Frontal cortex (tissue), 4 donors: ENCODE data around the gene GNA12. TPM values are rescaled to one million over a fixed set of nuclear protein-coding genes. Genes with fewer than 3 reads are reported as not detected.
"Not testable (repeated sequence)": the region's sequence is repeated elsewhere in the genome, so short reads cannot be mapped to it uniquely, and the experiment has no call there.

ENCODE experiments used
- DNase-seq, 2 donors: peaks; one replicate each; pipeline ENCODE4 v3.0.0; 2012; ENCODE audit warnings: low spot score in 2 of 2
- FAIRE-seq: peaks from 2 replicates; lab custom pipeline; 2012; peaks lifted over from hg19 to GRCh38; lab: Jason Lieb, UNC
- total RNA-seq: library from RNA; depleted of rRNA; stranded (reverse); fragments of >200 nt; gene quantifications from one replicate; pipeline ENCODE4 v1.2.3, GENCODE V29; 2014
- donor health status: control.
- donor health status: control.
- donor health status: control.

The GNA12 gene
- total RNA-seq, 1 donor from 2014 or later, result 11.8 TPM

DNA sequence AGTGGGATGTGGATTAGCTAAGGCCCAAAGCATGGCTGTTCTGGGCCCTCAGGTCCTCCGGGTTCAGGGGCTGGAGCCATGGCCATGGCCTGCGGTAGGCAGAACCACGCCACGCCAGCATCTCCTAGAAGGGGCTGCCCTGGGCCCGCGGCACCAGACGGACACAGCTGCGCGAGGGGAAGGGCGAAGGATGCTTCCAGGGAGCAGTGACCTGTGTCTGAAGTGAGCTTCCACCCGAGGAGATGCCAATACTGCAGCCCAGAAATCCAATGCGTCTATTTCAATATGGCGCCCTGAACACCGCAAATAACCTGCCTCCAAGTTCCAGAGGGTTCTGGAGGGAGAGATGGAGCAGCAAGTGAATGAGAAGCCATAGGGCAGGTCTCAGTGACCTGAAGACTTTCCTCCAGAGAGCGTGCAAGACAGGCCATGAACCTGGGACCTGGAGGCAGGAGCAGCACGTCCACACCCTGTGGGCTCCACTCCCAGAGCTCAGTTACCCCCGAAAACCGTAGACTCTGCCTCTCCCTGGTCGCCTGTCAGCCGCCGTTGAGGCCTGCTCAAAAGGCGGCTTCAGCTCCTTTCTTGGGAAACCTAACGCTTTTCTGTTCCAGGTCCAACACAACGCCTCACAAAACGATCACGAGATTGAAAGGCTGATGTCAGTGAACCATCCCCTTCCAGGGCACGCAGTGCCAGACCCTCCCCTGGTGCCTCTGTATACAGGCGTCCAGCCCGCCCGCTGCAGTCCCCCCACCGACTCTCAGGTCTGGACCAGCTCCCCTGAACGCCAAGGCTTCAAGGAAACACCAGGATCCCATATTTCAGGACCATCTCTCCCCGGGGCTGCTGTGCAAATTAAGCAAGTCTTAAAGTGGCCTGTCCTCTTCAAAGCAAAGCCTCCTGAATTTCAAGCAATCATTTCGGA lies 118.7 kb downstream of the GNA12 start:
- no peak for FAIRE-seq
- no peak for DNase-seq

DNA sequence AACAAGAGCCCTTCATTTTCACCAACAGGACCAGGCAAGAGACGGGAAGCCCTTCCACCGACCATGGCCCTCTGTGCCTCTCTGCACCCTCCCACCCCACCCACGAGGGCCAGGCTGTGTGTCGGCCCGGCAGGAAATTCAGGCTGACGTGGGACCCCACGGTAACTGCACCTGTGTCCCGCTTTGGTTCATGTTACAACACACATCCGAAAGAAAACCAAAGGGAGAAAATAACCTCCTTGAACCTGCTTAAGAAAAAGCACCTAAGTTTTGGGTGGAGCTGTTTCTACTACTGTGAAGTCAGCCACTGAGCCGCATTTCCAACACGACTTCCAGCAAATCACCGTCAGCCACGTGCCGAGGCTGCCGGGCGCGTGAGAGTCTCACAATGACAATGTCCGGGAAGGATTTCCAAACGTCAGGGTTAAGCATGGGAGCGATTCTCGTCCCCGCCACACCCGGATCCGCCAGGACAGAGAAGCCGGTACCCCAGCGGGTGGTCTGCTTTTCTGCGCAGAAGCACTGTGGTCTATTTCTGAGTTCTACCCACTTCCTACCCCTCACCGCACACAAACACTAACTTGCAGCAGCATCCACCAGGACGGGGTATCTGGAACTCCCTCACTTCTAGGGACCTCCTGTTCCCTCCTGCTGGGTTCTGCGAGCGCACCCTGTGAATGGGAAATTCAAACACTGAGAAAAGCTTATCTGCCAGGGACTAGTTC lies 119.5 kb downstream of the GNA12 start:
- no peak for DNase-seq
- no peak for FAIRE-seq

- not testable (repeated sequence) for DNase-seq, FAIRE-seq
These were observed 120.1 kb downstream of the GNA12 start for GRCh38 chr7:2724036-2724435.

GRCh38 chr7:2723138-2723850 lies 120.8 kb downstream of the GNA12 start:
- DNase-seq, result no peak
- no peak for FAIRE-seq

GRCh38 chr7:2722591-2722990 lies 121.5 kb downstream of the GNA12 start:
- FAIRE-seq (no peak), DNase-seq (no peak)

DNA sequence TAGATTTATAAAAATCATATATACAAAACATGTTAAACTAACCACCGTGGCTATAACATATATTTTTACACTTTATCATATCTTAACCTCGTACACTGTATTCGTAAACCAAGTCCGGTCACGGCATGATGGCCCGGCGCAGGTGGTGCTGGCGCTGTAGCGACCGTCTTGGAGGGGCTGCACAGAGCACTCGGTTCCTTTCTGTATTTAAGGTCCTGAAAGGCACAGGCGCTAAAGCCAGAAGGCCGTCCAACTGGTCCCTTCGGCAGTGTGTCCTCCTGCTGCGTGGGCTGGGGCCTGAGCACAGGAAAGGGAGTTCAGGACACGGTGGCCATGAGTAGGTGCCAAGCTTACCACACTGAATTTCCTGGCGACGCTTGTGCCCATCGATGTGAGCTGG lies 122.3 kb downstream of the GNA12 start:
- no peak for FAIRE-seq
- no peak for DNase-seq

- DNase-seq, result no peak
- FAIRE-seq, result no peak
These were observed 124.1 kb downstream of the GNA12 start for GRCh38 chr7:2720024-2720423.

GRCh38 chr7:2719007-2719406 lies 125.1 kb downstream of the GNA12 start:
- no peak for FAIRE-seq
- peak in 1 of 2 donors; percentile 68 for DNase-seq

GRCh38 chr7:2718296-2718965 lies 125.7 kb downstream of the GNA12 start:
- FAIRE-seq, result no peak
- DNase-seq, result no peak

- FAIRE-seq (no peak), DNase-seq (no peak)
These were observed 126.5 kb downstream of the GNA12 start for GRCh38 chr7:2717293-2718261.

GRCh38 chr7:2716906-2717292 lies 127.2 kb downstream of the GNA12 start:
- DNase-seq, result no peak
- FAIRE-seq, result no peak

DNA sequence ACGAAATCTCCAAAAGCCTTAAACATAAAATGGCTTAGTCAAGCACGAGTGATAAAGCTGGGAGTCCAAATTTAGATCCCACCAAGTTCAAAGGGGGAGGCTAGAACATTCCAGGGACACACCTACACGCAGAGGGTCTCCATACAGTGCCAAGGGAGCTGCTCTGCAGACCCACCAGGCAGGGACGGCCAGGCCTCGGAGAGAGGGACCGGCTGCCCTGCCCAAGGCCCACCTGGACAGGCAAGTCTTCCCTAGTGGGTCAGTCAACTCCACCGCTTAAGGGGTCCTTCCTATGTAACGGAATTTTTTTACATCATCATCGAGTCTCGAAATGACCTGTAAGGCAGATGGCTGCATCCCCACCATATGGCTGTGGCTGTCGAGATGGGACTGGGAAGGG lies 127.6 kb downstream of the GNA12 start:
- FAIRE-seq (no peak), DNase-seq (no peak)

- DNase-seq, result no peak
- no peak for FAIRE-seq
These were observed 128.5 kb downstream of the GNA12 start for GRCh38 chr7:2715341-2716231.

- FAIRE-seq (no peak), DNase-seq (no peak)
These were observed 129.5 kb downstream of the GNA12 start for GRCh38 chr7:2714636-2715035.

DNA sequence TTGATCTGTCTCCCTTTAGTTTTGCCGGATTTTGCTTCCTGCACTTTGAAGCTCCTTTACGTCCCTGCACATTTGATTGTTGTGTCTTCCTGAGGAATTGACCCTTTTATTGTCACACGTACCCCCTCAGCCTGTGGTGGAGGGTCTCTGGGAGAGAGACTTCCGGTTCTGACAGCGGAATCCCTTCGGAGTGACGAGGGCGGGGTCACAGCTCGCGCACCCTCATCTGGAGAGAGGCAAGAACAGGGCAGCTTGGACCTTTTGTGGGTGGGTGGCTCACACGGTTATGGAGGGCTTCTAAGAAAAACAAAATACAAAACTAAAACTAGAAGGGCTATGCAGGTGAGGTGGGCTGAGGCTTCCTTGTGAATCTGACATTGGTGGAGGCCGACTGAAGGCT lies 130.1 kb downstream of the GNA12 start:
- DNase-seq (no peak), FAIRE-seq (no peak)

DNA sequence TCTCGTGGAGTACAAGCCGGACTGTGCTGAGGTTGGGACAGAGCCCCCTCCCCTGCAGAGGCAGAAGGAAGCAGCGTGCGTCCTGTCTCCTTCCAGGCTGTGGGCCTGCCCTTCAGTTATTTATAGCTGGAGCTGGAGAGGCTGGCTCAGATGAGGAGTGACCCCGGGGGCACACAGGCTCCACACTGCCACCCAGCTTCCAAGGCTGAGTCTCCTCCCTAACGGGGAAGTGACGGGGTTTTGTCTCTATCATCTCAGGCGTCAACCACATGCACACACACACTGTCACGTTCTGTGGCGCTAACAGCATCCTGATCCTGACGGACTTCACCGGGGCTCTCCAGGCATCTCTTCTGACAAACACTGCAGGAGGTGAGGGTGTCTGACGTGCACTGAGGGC lies 130.7 kb downstream of the GNA12 start:
- no peak for FAIRE-seq
- DNase-seq, result no peak

DNA sequence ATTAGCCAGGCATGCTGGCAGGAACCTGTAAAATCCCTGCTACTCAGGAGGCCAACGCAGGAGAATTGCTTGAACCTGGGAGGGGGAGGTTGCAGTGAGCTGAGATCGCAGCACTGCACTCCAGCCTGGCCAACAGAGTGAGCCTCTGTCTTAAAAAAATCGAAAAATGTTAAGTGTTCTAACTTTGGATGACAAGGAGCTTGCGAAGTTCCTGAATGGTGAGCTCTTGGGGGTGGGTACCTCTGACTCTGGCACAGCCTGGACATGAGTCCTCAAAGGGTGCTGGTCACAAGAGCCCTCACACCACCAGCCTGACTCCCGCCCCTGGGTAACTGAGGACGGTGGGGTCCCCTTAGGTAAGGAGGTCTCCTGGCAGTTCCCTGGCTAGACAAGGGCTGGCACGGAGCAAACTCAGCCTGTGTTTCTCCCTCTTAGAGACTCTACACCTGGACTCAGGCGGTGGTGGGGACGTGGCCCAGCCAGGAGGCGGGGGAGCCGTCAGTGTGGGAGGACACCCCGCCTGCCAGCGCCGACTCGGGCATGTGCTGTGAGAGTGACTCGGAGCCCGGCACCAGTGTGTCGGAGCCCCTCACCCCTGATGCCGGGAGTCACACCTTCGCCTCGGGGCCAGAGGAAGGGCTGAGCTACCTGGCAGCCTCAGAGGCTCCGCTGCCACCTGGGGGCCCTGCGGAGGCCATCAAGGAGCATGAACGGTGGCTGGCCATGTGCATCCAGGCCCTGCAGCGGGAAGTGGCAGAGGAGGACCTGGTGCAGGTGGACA lies 132.0 kb downstream of the GNA12 start:
- no peak for DNase-seq

More for the DNA sequence above, 132.0 kb downstream of the GNA12 start:
- no peak for FAIRE-seq
